GM23338 (cell line): ENCODE data around the gene CTU2.

Experiments
- CTCF ChIP-seq, 2 experiments: fragments of 200-600 bp in 1 of 2; sonication (generic) in 1 of 2; conservative IDR thresholded peaks; 2 replicates each; pipeline versions ENCODE4 v1.5.1 to v1.6.1; 2016 to 2017; ENCODE audit warnings: antibody characterized with exemption in 2 of 2, low read depth in 2 of 2, mild to moderate bottlenecking in 2 of 2, moderate library complexity in 1 of 2
- EZH2 ChIP-seq: fragments of 200-600 bp; sonication (generic); IDR thresholded peaks from one replicate; pipeline ENCODE4 v1.8.0; 2017; ENCODE audit warnings: antibody characterized with exemption, mild to moderate bottlenecking, low read depth; ENCODE audit not compliant: unreplicated experiment

GRCh38 chr16:88723911-88724310 is 17.6 kb downstream of the CTU2 start:
- TF ChIP-seq EZH2 (no peak), CTCF (conservative IDR thresholded peaks at IDR 0.05; ENCODE audit: low read depth in 2 of 2) (no peak)
